Measurements from ENCODE around the gene ZC3H13.

Gene ZC3H13

GRCh38 chr13:46063292-46063691, 10.7 kb upstream of the ZC3H13 start:
- DNase-seq (ENCODE audit: low read depth in 2 of 2): no peak

GRCh38 chr13:46062185-46062584, 9.6 kb upstream of the ZC3H13 start:
- DNase-seq (ENCODE audit: low read depth in 2 of 2): no peak

GRCh38 chr13:46059405-46059804, 6.9 kb upstream of the ZC3H13 start:
- no peak for DNase-seq (ENCODE audit: low read depth in 2 of 2)

- DNase-seq (ENCODE audit: low read depth in 2 of 2): no peak
These were observed 5.7 kb upstream of the ZC3H13 start for GRCh38 chr13:46058268-46058667.

- no peak for DNase-seq (ENCODE audit: low read depth in 2 of 2)
These were observed 4.9 kb upstream of the ZC3H13 start for GRCh38 chr13:46057256-46058015.

GRCh38 chr13:46053162-46054012, 841 bp upstream of the ZC3H13 start:
- no peak for DNase-seq (ENCODE audit: low read depth in 2 of 2)

GRCh38 chr13:46051968-46052318, 603 bp downstream of the ZC3H13 start:
- no peak for DNase-seq (ENCODE audit: low read depth in 2 of 2)

GRCh38 chr13:46050771-46051170, 1.8 kb downstream of the ZC3H13 start:
- DNase-seq (ENCODE audit: low read depth in 2 of 2): no peak

- DNase-seq (ENCODE audit: low read depth in 2 of 2): no peak
These were observed 7.1 kb downstream of the ZC3H13 start for GRCh38 chr13:46045424-46045823.

GRCh38 chr13:46043647-46044046, 8.9 kb downstream of the ZC3H13 start:
- no peak for DNase-seq (ENCODE audit: low read depth in 2 of 2)

- no peak for DNase-seq (ENCODE audit: low read depth in 2 of 2)
These were observed 11.1 kb downstream of the ZC3H13 start for GRCh38 chr13:46041419-46041839.

GRCh38 chr13:46040763-46041162, 11.8 kb downstream of the ZC3H13 start:
- DNase-seq (ENCODE audit: low read depth in 2 of 2): no peak

GRCh38 chr13:46039411-46040182, 12.9 kb downstream of the ZC3H13 start:
- DNase-seq (ENCODE audit: low read depth in 2 of 2): no peak

GRCh38 chr13:46038296-46038695, 14.2 kb downstream of the ZC3H13 start:
- DNase-seq (ENCODE audit: low read depth in 2 of 2): no peak

- no peak for DNase-seq (ENCODE audit: low read depth in 2 of 2)
These were observed 17.5 kb downstream of the ZC3H13 start for GRCh38 chr13:46035066-46035465.

- no peak for DNase-seq (ENCODE audit: low read depth in 2 of 2)
These were observed 20.2 kb downstream of the ZC3H13 start for GRCh38 chr13:46032341-46032740.

GRCh38 chr13:46031581-46032263, 20.8 kb downstream of the ZC3H13 start:
- DNase-seq (ENCODE audit: low read depth in 2 of 2): no peak

- no peak for DNase-seq (ENCODE audit: low read depth in 2 of 2)
These were observed 27.4 kb downstream of the ZC3H13 start for GRCh38 chr13:46025157-46025556.

- no peak for DNase-seq (ENCODE audit: low read depth in 2 of 2)
These were observed 30.1 kb downstream of the ZC3H13 start for GRCh38 chr13:46022481-46022880.

- DNase-seq (ENCODE audit: low read depth in 2 of 2): no peak
These were observed 36.3 kb downstream of the ZC3H13 start for GRCh38 chr13:46016216-46016615.

- no peak for DNase-seq (ENCODE audit: low read depth in 2 of 2)
These were observed 37.2 kb downstream of the ZC3H13 start for GRCh38 chr13:46015366-46015765.

GRCh38 chr13:46012404-46012803, 40.1 kb downstream of the ZC3H13 start:
- DNase-seq (ENCODE audit: low read depth in 2 of 2): no peak

Data from stimulated activated CD8-positive, alpha-beta memory T cell treated with anti-CD3 and anti-CD28 coated beads, Interleukin-7, amount 100 ng/mL, for 1 hour (primary cell).